Measurements from ENCODE around the gene C1orf141.

DNA sequence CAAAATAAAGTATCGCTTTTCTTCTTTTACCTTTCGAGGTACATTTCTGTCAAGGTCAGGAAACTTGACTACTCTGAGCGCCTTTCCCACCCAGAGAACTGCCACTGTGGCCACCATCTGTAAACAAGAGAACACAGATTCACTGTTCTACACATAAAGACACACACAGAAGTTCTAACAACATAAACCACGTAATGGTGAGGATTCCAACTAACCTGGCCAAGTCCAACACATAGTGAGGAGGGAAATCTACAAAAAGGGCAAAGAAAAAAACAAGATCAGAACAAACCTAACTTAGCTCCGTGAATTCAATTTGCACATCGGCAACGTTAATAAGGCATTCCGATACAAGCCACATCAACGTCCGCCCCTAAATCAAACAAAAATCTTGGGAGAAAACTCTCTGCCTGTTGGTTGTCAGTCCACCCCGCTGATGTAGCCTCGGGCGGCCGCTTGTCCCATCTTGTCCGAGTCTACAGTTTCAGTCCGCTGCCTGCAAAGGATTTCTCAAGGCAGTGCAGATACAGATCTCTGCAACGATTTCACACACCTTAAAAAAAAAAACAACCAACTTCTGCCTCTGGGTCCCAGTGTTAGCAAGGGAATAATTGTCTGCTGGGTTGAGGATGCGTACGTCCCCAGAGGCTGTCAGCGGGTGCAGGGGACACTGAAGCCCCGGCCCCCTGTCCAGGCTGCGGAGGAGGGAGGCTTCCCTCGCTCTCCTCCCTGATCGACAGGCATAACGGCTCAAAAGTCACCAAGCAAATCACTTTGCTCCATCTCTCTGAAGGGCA lies 81.8 kb downstream of the C1orf141 start:
- TF ChIP-seq, protein P1, sequence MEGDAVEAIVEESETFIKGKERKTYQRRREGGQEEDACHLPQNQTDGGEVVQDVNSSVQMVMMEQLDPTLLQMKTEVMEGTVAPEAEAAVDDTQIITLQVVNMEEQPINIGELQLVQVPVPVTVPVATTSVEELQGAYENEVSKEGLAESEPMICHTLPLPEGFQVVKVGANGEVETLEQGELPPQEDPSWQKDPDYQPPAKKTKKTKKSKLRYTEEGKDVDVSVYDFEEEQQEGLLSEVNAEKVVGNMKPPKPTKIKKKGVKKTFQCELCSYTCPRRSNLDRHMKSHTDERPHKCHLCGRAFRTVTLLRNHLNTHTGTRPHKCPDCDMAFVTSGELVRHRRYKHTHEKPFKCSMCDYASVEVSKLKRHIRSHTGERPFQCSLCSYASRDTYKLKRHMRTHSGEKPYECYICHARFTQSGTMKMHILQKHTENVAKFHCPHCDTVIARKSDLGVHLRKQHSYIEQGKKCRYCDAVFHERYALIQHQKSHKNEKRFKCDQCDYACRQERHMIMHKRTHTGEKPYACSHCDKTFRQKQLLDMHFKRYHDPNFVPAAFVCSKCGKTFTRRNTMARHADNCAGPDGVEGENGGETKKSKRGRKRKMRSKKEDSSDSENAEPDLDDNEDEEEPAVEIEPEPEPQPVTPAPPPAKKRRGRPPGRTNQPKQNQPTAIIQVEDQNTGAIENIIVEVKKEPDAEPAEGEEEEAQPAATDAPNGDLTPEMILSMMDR (IDR thresholded peaks at IDR 0.05 in 2 of 3, conservative IDR thresholded peaks at IDR 0.05 in 1 of 3; ENCODE audit: insufficient read depth in 2 of 3, low read depth in 1 of 3, low read length in 3 of 3): 0 out of 6 replicates have a peak, but pooled peaks of 1 of the 3 experiments have one; percentile 1
- TF ChIP-seq, protein P2, sequence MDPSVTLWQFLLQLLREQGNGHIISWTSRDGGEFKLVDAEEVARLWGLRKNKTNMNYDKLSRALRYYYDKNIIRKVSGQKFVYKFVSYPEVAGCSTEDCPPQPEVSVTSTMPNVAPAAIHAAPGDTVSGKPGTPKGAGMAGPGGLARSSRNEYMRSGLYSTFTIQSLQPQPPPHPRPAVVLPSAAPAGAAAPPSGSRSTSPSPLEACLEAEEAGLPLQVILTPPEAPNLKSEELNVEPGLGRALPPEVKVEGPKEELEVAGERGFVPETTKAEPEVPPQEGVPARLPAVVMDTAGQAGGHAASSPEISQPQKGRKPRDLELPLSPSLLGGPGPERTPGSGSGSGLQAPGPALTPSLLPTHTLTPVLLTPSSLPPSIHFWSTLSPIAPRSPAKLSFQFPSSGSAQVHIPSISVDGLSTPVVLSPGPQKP (CRISPR knock-in tag; IDR thresholded peaks at IDR 0.05): no peak
- TF ChIP-seq HNRNPUL1 (IDR thresholded peaks at IDR 0.05; ENCODE audit: low read length) (no peak), YY1 (IDR thresholded peaks at IDR 0.05; ENCODE audit: borderline replicate concordance in 1 of 3, control insufficient read depth in 1 of 3, extremely low read depth in 1 of 3, insufficient read depth in 3 of 3, insufficient read length in 1 of 3, insufficient replicate concordance in 2 of 3, low read depth in 1 of 3, low read length in 2 of 3) (no peak), POLR2AphosphoS5 (IDR thresholded peaks at IDR 0.05; ENCODE audit: control insufficient read depth, insufficient read depth, low read depth, low read length) (no peak), ZBED1 (IDR thresholded peaks at IDR 0.05) (no peak), MTF1 (CRISPR knock-in tag; IDR thresholded peaks at IDR 0.05; ENCODE audit: borderline replicate concordance) (no peak)
- TF ChIP-seq, protein P3, sequence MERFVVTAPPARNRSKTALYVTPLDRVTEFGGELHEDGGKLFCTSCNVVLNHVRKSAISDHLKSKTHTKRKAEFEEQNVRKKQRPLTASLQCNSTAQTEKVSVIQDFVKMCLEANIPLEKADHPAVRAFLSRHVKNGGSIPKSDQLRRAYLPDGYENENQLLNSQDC (CRISPR knock-in tag; IDR thresholded peaks at IDR 0.05): no peak
